HEK293 (cell line): ENCODE data around the gene CENPP.

Source experiments
- CTCF ChIA-PET: fragments of 350-600 bp; formaldehyde crosslinking; extraction: SDS; loops from one replicate; lab custom pipeline; 2021; ENCODE audit warnings: antibody characterized with exemption; lab: Yijun Ruan, JAX
- POLR2A ChIA-PET: fragments of 300-600 bp; formaldehyde crosslinking; extraction: SDS; loops from one replicate; lab custom pipeline; 2020; ENCODE audit warnings: antibody characterized with exemption, inconsistent platforms; lab: Yijun Ruan, JAX
- H3K27ac ChIP-seq: fragments of 200-500 bp; sonication (Bioruptor generic); 2 replicates; pipeline ENCODE4 v1.5.1; 2014; ENCODE audit warnings: low read depth, low read length, control low read depth, inconsistent platforms; ENCODE audit errors: extremely low read depth
- H3K36me3 ChIP-seq, 2 experiments: fragments of 200-500 bp in 1 of 2; sonication (Bioruptor generic) in 1 of 2; 1 replicate in 1 of 2; 2 replicates in 1 of 2; pipeline ENCODE4 v1.5.1; 2014 to 2017; ENCODE audit warnings: inconsistent platforms in 2 of 2, low read length in 2 of 2; ENCODE audit not compliant: control insufficient read depth in 2 of 2, insufficient read depth in 1 of 2
- H3K4me1 ChIP-seq: fragments of 200-500 bp; sonication (Bioruptor generic); 2 replicates; pipeline ENCODE4 v1.5.1; 2014; ENCODE audit warnings: mild to moderate bottlenecking, low read length, inconsistent platforms; ENCODE audit not compliant: control insufficient read depth, insufficient read depth
- H3K4me3 ChIP-seq: 2 replicates; pipeline ENCODE4 v1.5.1; 2011; ENCODE audit warnings: low read depth, mild to moderate bottlenecking, control low read depth, low read length, moderate library complexity
- H3K9me3 ChIP-seq: fragments of 200-500 bp; sonication (Bioruptor generic); 2 replicates; pipeline ENCODE4 v1.5.1; 2014; ENCODE audit warnings: low read depth, low read length, inconsistent platforms; ENCODE audit not compliant: control insufficient read depth, insufficient read depth
- ELK4 ChIP-seq: IDR thresholded peaks from 2 replicates; pipeline ENCODE4 v1.6.1; 2011; ENCODE audit warnings: mild to moderate bottlenecking, low read depth, low read length, borderline replicate concordance
- HOXC10 ChIP-seq: sonication (generic); formaldehyde crosslinking; IDR thresholded peaks from 2 replicates; pipeline ENCODE4 v1.8.1; 2023; ENCODE audit warnings: mild to moderate bottlenecking, missing genetic modification reagents
- KLF7 ChIP-seq: fragments of 450-650 bp; formaldehyde crosslinking; IDR thresholded peaks from 2 replicates; pipeline ENCODE4 v1.5.1; 2016; ENCODE audit warnings: missing biosample characterization, missing genetic modification characterization, borderline replicate concordance
- MYNN ChIP-seq: fragments of 450-650 bp; formaldehyde crosslinking; IDR thresholded peaks from 2 replicates; pipeline ENCODE4 v1.5.1; 2016; ENCODE audit warnings: missing biosample characterization, missing genetic modification characterization, borderline replicate concordance
- PATZ1 ChIP-seq: fragments of 450-650 bp; formaldehyde crosslinking; IDR thresholded peaks from 2 replicates; pipeline ENCODE4 v1.5.1; 2016; ENCODE audit warnings: missing biosample characterization, missing genetic modification characterization
- PBX3 ChIP-seq: sonication (generic); formaldehyde crosslinking; IDR thresholded peaks from 2 replicates; pipeline ENCODE4 v1.8.1; 2022; ENCODE audit warnings: mild to moderate bottlenecking, moderate library complexity, missing genetic modification reagents
- SCRT2 ChIP-seq: fragments of 450-650 bp; formaldehyde crosslinking; IDR thresholded peaks from 2 replicates; pipeline ENCODE4 v1.5.1; 2016; ENCODE audit warnings: missing biosample characterization, missing genetic modification characterization
- SP7 ChIP-seq: fragments of 450-650 bp; formaldehyde crosslinking; IDR thresholded peaks from 2 replicates; pipeline ENCODE4 v1.5.1; 2016; ENCODE audit warnings: missing biosample characterization, missing genetic modification characterization
- ZBTB49 ChIP-seq: fragments of 450-650 bp; formaldehyde crosslinking; IDR thresholded peaks from 2 replicates; pipeline ENCODE4 v1.5.1; 2016; ENCODE audit warnings: missing biosample characterization, missing genetic modification characterization, low read depth
- ZNF114 ChIP-seq: fragments of 450-650 bp; formaldehyde crosslinking; IDR thresholded peaks from 2 replicates; pipeline ENCODE4 v1.5.0; 2017; ENCODE audit warnings: missing biosample characterization, missing genetic modification characterization
- ZNF202 ChIP-seq: fragments of 450-650 bp; formaldehyde crosslinking; IDR thresholded peaks from 2 replicates; pipeline ENCODE4 v1.5.1; 2016; ENCODE audit warnings: missing biosample characterization, missing genetic modification characterization, borderline replicate concordance
- ZNF350 ChIP-seq: fragments of 450-650 bp; formaldehyde crosslinking; IDR thresholded peaks from 2 replicates; pipeline ENCODE4 v1.5.0; 2017; ENCODE audit warnings: missing biosample characterization, mild to moderate bottlenecking, missing genetic modification characterization
- ZNF580 ChIP-seq: fragments of 450-650 bp; formaldehyde crosslinking; IDR thresholded peaks from 2 replicates; pipeline ENCODE4 v1.5.1; 2016; ENCODE audit warnings: missing biosample characterization, missing genetic modification characterization
- ZNF623 ChIP-seq: fragments of 450-650 bp; formaldehyde crosslinking; IDR thresholded peaks from 2 replicates; pipeline ENCODE4 v1.5.1; 2016; ENCODE audit warnings: missing biosample characterization, missing genetic modification characterization
- ZNF664 ChIP-seq: fragments of 450-650 bp; formaldehyde crosslinking; IDR thresholded peaks from 2 replicates; pipeline ENCODE4 v1.5.1; 2016; ENCODE audit warnings: missing biosample characterization, missing genetic modification characterization
- ZNF677 ChIP-seq: fragments of 450-650 bp; IDR thresholded peaks from 2 replicates; pipeline ENCODE4 v1.5.0; 2018; ENCODE audit warnings: missing biosample characterization, mild to moderate bottlenecking, missing genetic modification characterization, moderate library complexity
- ZSCAN4 ChIP-seq: fragments of 450-650 bp; formaldehyde crosslinking; IDR thresholded peaks from 2 replicates; pipeline ENCODE4 v1.5.1; 2017; ENCODE audit warnings: missing biosample characterization, missing genetic modification characterization

CENPP gene

GRCh38 chr9:92637886-92638620, 312.3 kb downstream of the CENPP start (continued):
- TF ChIP-seq ZBTB49 (tag by site-specific recombination) (no peak), ZNF677 (tag by site-specific recombination) (no peak), ZSCAN4 (tag by site-specific recombination) (no peak), ZNF580 (no peak), ELK4 (no peak), SP7 (tag by site-specific recombination) (no peak), SCRT2 (tag by site-specific recombination) (no peak), ZNF202 (no peak), KLF7 (tag by site-specific recombination) (no peak), ZNF114 (no peak), HOXC10 (CRISPR knock-in tag) (no peak)

- H3K4me3 ChIP-seq, result no peak overlapping the region
- no peak overlapping the region for H3K27ac ChIP-seq
- POLR2A ChIA-PET, result no interaction called here
- no peaks in the 10 kb centered on the region for H3K4me1 ChIP-seq
- TF ChIP-seq PATZ1 (tag by site-specific recombination) (no peak), ZNF580 (no peak), MYNN (no peak), PBX3 (no peak), ZNF664 (tag by site-specific recombination) (no peak), ZNF623 (no peak), ZNF350 (tag by site-specific recombination) (no peak)
- TF ChIP-seq, all 188 proteins: peak for 0
- Histone ChIP-seq H3K36me3 (peaks cover 0 to 92% of the 10 kb centered on the region in 2 experiments; a peak in 1 of 3 replicates), H3K9me3 (no peaks in the 10 kb centered on the region)
- CTCF ChIA-PET, result interaction anchor here (1.6 kb wide), 1 partner anchor 499 kb away, joined by 4 read pairs; no protein-coding TSS in a partner anchor
Observed at GRCh38 chr9:92638621-92639101, 312.9 kb downstream of the CENPP start.
